Astrocyte of the cerebellum (primary cell): ENCODE measurements around the gene GRHL1.
A peak's percentile ranks its signal among the peaks of the same experiment; 100 is the strongest.

Source experiments
- DNase-seq: peaks from one replicate; pipeline ENCODE4 v3.0.0-alpha.2; 2011; ENCODE audit warnings: low read depth
- H3K4me3 ChIP-seq: 2 replicates; pipeline ENCODE4 v1.5.1; 2011; ENCODE audit warnings: mild to moderate bottlenecking, low read depth, low read length, moderate library complexity
- CTCF ChIP-seq: IDR thresholded peaks from 2 replicates; pipeline ENCODE4 v1.5.1; 2012; ENCODE audit warnings: low read length, low read depth, moderate library complexity, mild to moderate bottlenecking; ENCODE audit errors: missing control alignments
- in situ Hi-C: cut with HindIII; loops from 2 replicates; pipeline ENCODE4 v1.10.0; 2017; ENCODE audit warnings: low sequenced_read_pairs

The GRHL1 gene

GRCh38 chr2:10006236-10007161, 55.0 kb downstream of the GRHL1 start:
- TF ChIP-seq CTCF = no peak
- in situ Hi-C loops = no loop called here
- H3K4me3 ChIP-seq = no peak overlapping the region
- DNase-seq = no peak

GRCh38 chr2:10007435-10007834, 55.9 kb downstream of the GRHL1 start:
- no peak for TF ChIP-seq CTCF
- in situ Hi-C loops = no loop called here
- no peak overlapping the region for H3K4me3 ChIP-seq
- DNase-seq = no peak

GRCh38 chr2:10007921-10008808, 56.7 kb downstream of the GRHL1 start:
- no peak overlapping the region for H3K4me3 ChIP-seq
- DNase-seq = peak; percentile 36
- in situ Hi-C loops = no loop called here
- TF ChIP-seq CTCF = no peak

- TF ChIP-seq CTCF = no peak
- DNase-seq = no peak
- no peak overlapping the region for H3K4me3 ChIP-seq
- in situ Hi-C loops = no loop called here
Observed at GRCh38 chr2:10008809-10009176, 57.3 kb downstream of the GRHL1 start.

GRCh38 chr2:10009271-10009810, 57.8 kb downstream of the GRHL1 start:
- in situ Hi-C loops = no loop called here
- no peak for DNase-seq
- no peak for TF ChIP-seq CTCF
- H3K4me3 ChIP-seq = no peak overlapping the region
